ENCODE data around the gene ARHGEF38. TPM values are rescaled to one million over a fixed set of nuclear protein-coding genes. Genes with fewer than 3 reads are reported as not detected.

ARHGEF38 gene
- total RNA-seq, 1 donor from 2014 or later, result 1.6 TPM

DNA sequence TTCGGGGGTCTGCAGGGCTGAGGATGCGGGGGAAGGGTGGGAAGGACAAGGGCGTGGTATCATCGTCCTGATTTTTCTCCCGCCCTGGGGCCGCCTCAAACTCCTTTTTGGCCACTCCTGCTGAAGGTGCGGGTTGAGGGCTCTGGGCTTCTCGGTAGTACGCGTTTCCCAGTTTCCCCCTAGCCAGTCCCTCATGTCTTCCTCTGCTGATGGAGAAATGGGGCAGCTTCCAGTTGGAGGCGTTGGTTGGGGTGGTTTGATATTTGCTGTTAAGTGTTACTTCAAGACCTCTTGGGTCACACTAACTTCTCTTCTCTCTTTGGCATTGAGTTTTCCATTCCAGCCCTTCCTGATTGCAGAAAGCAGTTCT, 156.6 kb downstream of the ARHGEF38 start:
- TF ChIP-seq, protein P1, sequence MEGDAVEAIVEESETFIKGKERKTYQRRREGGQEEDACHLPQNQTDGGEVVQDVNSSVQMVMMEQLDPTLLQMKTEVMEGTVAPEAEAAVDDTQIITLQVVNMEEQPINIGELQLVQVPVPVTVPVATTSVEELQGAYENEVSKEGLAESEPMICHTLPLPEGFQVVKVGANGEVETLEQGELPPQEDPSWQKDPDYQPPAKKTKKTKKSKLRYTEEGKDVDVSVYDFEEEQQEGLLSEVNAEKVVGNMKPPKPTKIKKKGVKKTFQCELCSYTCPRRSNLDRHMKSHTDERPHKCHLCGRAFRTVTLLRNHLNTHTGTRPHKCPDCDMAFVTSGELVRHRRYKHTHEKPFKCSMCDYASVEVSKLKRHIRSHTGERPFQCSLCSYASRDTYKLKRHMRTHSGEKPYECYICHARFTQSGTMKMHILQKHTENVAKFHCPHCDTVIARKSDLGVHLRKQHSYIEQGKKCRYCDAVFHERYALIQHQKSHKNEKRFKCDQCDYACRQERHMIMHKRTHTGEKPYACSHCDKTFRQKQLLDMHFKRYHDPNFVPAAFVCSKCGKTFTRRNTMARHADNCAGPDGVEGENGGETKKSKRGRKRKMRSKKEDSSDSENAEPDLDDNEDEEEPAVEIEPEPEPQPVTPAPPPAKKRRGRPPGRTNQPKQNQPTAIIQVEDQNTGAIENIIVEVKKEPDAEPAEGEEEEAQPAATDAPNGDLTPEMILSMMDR (IDR thresholded peaks at IDR 0.05; ENCODE audit: unreplicated experiment), result no peak
- Mint-ChIP-seq H3K27ac (peak overlapping the region; percentile 99), H3K9me3 (ENCODE audit: low read depth) (peaks cover 3% of the 10 kb centered on the region), H3K36me3 (ENCODE audit: insufficient read depth) (peaks cover 4% of the 10 kb centered on the region), H3K4me1 (ENCODE audit: low read depth) (peaks cover 34% of the 10 kb centered on the region), H3K27me3 (no peaks in the 10 kb centered on the region), H3K4me3 (ENCODE audit: low read depth) (peak overlapping the region; percentile 98)
- DNase-seq (ENCODE audit: low spot score, unreplicated experiment), result no peak

DNA sequence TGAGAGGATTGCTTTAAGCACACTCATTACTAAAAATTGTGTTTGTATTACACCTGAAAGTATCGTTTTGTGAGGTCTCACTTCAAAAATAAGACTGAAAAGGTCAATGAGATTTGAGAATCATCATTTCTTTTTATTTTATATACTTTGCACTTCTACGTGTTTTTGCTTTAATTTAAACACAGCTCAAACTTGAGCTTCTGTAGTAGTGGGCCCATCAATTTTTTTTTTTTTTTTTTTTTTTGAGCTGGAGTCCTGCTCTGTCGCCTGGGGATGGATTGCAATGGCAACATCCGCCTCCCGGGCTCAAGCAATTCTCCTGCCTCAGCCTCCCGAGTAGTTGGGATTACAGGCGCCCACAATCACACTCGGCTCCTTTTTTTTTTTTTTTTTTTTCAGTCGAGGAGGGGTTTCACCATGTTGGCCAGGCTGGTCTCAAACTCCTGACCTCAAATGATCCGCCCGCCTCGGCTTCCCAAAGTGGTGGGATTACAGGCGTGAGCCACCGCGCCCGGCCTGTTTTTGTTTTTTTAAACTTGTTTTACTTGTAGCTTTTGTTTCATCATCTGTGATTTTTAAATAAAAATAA, 157.7 kb downstream of the ARHGEF38 start:
- peaks cover 34% of the 10 kb centered on the region for H3K4me1 Mint-ChIP-seq (ENCODE audit: low read depth)
- no peaks in the 10 kb centered on the region for H3K27me3 Mint-ChIP-seq
- no peak overlapping the region for H3K27ac Mint-ChIP-seq
- peaks cover 4% of the 10 kb centered on the region for H3K36me3 Mint-ChIP-seq (ENCODE audit: insufficient read depth)
- H3K9me3 Mint-ChIP-seq (ENCODE audit: low read depth), result peaks cover 3% of the 10 kb centered on the region
- no peak for DNase-seq (ENCODE audit: low spot score, unreplicated experiment)
- TF ChIP-seq, protein P1 (IDR thresholded peaks at IDR 0.05; ENCODE audit: unreplicated experiment), result no peak
- peak overlapping the region; percentile 98 for H3K4me3 Mint-ChIP-seq (ENCODE audit: low read depth)

DNA sequence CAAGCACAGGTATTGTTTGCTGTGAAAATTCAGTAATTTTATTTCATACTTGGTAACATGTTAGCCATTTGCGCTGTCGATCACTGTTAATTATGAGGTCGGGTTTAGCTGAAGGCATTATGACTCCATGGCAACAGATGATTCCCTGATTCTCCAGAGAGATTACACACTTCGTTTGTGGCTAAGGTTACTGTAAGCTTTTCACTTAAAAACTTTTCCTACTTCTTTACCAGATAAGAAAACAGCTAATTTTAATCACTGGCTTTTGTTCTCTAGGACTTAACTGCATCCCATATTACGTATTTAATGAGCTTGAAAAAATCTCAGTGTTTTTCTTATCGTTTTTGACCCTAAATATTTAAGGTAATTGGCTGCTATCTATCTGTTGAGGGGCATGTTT, 158.3 kb downstream of the ARHGEF38 start:
- Mint-ChIP-seq H3K4me1 (ENCODE audit: low read depth) (peaks cover 34% of the 10 kb centered on the region), H3K27me3 (no peaks in the 10 kb centered on the region), H3K4me3 (ENCODE audit: low read depth) (no peak overlapping the region), H3K9me3 (ENCODE audit: low read depth) (peaks cover 3% of the 10 kb centered on the region), H3K36me3 (ENCODE audit: insufficient read depth) (peaks cover 3% of the 10 kb centered on the region), H3K27ac (no peak overlapping the region)
- TF ChIP-seq, protein P1 (IDR thresholded peaks at IDR 0.05; ENCODE audit: unreplicated experiment), result no peak
- DNase-seq (ENCODE audit: low spot score, unreplicated experiment), result no peak

DNA sequence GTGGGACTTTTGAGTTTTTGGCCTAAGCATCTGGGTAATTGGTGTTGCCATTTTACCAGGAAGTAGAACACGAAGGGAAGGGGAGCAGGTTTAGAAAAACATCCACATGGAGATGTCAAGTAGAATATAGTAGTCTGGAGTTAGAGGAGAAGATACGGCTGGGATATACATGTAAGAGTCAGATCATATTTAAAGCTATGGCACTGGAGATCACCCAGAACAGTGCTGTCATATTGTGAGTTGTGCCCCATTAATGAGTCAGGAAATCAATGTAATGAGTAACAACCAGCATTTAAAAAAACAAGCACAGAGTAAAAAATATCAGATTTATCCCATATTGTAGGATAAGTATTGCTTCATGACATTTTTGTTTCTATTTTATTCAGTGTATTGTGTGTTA, 160.3 kb downstream of the ARHGEF38 start:
- Mint-ChIP-seq H3K27me3 (no peaks in the 10 kb centered on the region), H3K27ac (no peak overlapping the region)

DNA sequence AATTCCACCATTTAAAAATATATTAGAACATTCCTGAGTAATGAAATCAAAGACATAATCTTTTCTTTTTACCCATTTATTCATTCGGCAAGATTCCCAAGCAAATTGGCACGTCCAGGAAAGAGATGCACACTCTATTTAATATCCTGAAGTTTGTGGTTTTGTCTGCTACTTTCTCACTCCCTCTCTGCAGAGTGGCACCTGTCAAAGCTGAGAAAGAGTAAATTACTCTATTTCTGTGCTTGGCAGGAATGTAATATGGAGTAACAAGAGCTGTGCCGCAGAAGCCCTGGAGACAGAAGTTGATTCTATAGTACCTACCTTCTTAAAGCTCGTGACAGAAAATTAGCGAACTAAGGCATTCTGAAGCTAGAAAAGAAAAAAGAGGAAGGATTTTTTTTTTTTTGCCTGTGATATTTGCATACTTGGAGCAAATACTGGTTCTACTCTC, 161.7 kb downstream of the ARHGEF38 start:
- no peak overlapping the region for H3K4me3 Mint-ChIP-seq (ENCODE audit: low read depth)
- H3K27me3 Mint-ChIP-seq, result no peaks in the 10 kb centered on the region
- H3K9me3 Mint-ChIP-seq (ENCODE audit: low read depth), result no peaks in the 10 kb centered on the region
- TF ChIP-seq, protein P1 (IDR thresholded peaks at IDR 0.05; ENCODE audit: unreplicated experiment), result no peak
- H3K27ac Mint-ChIP-seq, result no peak overlapping the region
- H3K4me1 Mint-ChIP-seq (ENCODE audit: low read depth), result peaks cover 24% of the 10 kb centered on the region
- no peak for DNase-seq (ENCODE audit: low spot score, unreplicated experiment)
- H3K36me3 Mint-ChIP-seq (ENCODE audit: insufficient read depth), result no peaks in the 10 kb centered on the region

More for the DNA sequence above, 160.3 kb downstream of the ARHGEF38 start:
- no peaks in the 10 kb centered on the region for H3K9me3 Mint-ChIP-seq (ENCODE audit: low read depth)
- TF ChIP-seq, protein P1 (IDR thresholded peaks at IDR 0.05; ENCODE audit: unreplicated experiment), result no peak
- no peak for DNase-seq (ENCODE audit: low spot score, unreplicated experiment)
- H3K36me3 Mint-ChIP-seq (ENCODE audit: insufficient read depth), result no peaks in the 10 kb centered on the region
- no peak overlapping the region for H3K4me3 Mint-ChIP-seq (ENCODE audit: low read depth)
- peaks cover 26% of the 10 kb centered on the region for H3K4me1 Mint-ChIP-seq (ENCODE audit: low read depth)

Measured in progenitor cell of endocrine pancreas (in vitro differentiated cells).